ENCODE data around the gene ADIPOR1. TPM values are rescaled to one million over a fixed set of nuclear protein-coding genes. Genes with fewer than 3 reads are reported as not detected.

The ADIPOR1 gene
- polyA plus RNA-seq, 1 of the 3 experiments (the other 2 are of a cell fraction), result 82.2 TPM

GRCh38 chr1:202959276-202959620, 1.1 kb upstream of the ADIPOR1 start:
- Histone ChIP-seq H3K4me2 (peak overlapping the region; percentile 71; the same call in 1 of the 2 replicates), H2AFZ (ENCODE audit: low read depth) (no peak overlapping the region), H3K4me1 (ENCODE audit: control insufficient read depth in 1 of 2, insufficient read depth in 2 of 2, low read depth in 1 of 2, low read length in 1 of 2) (peaks cover 16 to 17% of the 10 kb centered on the region in 2 experiments), H3K4me3 (ENCODE audit: low read depth in 2 of 2, low read length in 1 of 2) (no peak overlapping the region), H3K9ac (no peak overlapping the region), H3K27ac (ENCODE audit: low read depth in 2 of 2, low read length in 1 of 2) (no peak overlapping the region), H4K20me1 (ENCODE audit: insufficient read depth) (peaks cover 20% of the 10 kb centered on the region), H3K9me3 (no peaks in the 10 kb centered on the region), H3K79me2 (ENCODE audit: insufficient read depth) (peaks cover 37% of the 10 kb centered on the region), H3K9me2 (no peaks in the 10 kb centered on the region), H3K36me3 (replicated peaks in 1 of 2; ENCODE audit: control insufficient read depth in 1 of 2, insufficient read depth in 2 of 2, low read length in 1 of 2) (peaks cover 0 to 33% of the 10 kb centered on the region in 2 experiments), H3F3A (replicated peaks; ENCODE audit: insufficient read depth) (peaks cover 11% of the 10 kb centered on the region), H3K27me3 (ENCODE audit: insufficient read depth) (no peaks in the 10 kb centered on the region)
- no peak for DNase-seq
- ChIA-PET CTCF (interaction anchor here (1.4 kb wide), 1 partner anchor 41 kb away, joined by 5 read pairs; no protein-coding TSS in a partner anchor), POLR2A (no interaction called here)
- peak; percentile 63; the same call in 1 of the 2 replicates for TF ChIP-seq FOSL2 (IDR thresholded peaks at IDR 0.05; ENCODE audit: borderline replicate concordance, low read depth)
- TF ChIP-seq JUND (IDR thresholded peaks at IDR 0.05), result peak; percentile 38
- no peak for TF ChIP-seq YY1 (IDR thresholded peaks at IDR 0.05; ENCODE audit: low read depth)
- TF ChIP-seq MAX (IDR thresholded peaks at IDR 0.05; ENCODE audit: low read depth), result 0 out of 2 replicates have a peak, but pooled peaks have one; percentile 30
- 0% methylated on average over 1 of the region's 1 CpG for WGBS (ENCODE audit: low lambda C conversion rate)

GRCh38 chr1:202958544-202959275, 598 bp upstream of the ADIPOR1 start:
- 3% methylated on average over 10 of the region's 10 CpGs for WGBS (ENCODE audit: low lambda C conversion rate)
- Histone ChIP-seq H2AFZ (ENCODE audit: low read depth) (peak overlapping the region; percentile 84), H3K36me3 (replicated peaks in 1 of 2; ENCODE audit: control insufficient read depth in 1 of 2, insufficient read depth in 2 of 2, low read length in 1 of 2) (peaks cover 0 to 33% of the 10 kb centered on the region in 2 experiments), H3K9me3 (no peaks in the 10 kb centered on the region), H3K4me2 (peak overlapping the region; percentile 71), H3K9me2 (no peaks in the 10 kb centered on the region), H3F3A (replicated peaks; ENCODE audit: insufficient read depth) (peaks cover 11% of the 10 kb centered on the region), H3K79me2 (ENCODE audit: insufficient read depth) (peaks cover 42% of the 10 kb centered on the region), H3K4me1 (ENCODE audit: control insufficient read depth in 1 of 2, insufficient read depth in 2 of 2, low read depth in 1 of 2, low read length in 1 of 2) (peaks cover 16 to 17% of the 10 kb centered on the region in 2 experiments), H4K20me1 (ENCODE audit: insufficient read depth) (peaks cover 25% of the 10 kb centered on the region), H3K4me3 (ENCODE audit: low read depth in 2 of 2, low read length in 1 of 2) (peak overlapping the region; percentile 91 to 96), H3K27me3 (ENCODE audit: insufficient read depth) (no peaks in the 10 kb centered on the region), H3K9ac (peak overlapping the region; percentile 89; the same call in 1 of the 2 replicates), H3K27ac (ENCODE audit: low read depth in 2 of 2, low read length in 1 of 2) (peak overlapping the region; percentile 3 to 5; a peak in 2 of 4 replicates)
- ChIA-PET CTCF (no interaction called here), POLR2A (no interaction called here)
- peak; percentile 40 for DNase-seq
- TF ChIP-seq POLR2AphosphoS5 (IDR thresholded peaks at IDR 0.05; ENCODE audit: low read depth, low read length), result no peak
- TF ChIP-seq TEAD4 (IDR thresholded peaks at IDR 0.05; ENCODE audit: borderline replicate concordance, insufficient read depth), result no peak
- TF ChIP-seq FOSL2 (IDR thresholded peaks at IDR 0.05; ENCODE audit: borderline replicate concordance, low read depth), result no peak
- TF ChIP-seq RXRA (IDR thresholded peaks at IDR 0.05; ENCODE audit: borderline replicate concordance, low read depth), result no peak
- TF ChIP-seq GATA2 (CRISPR knock-in tag; IDR thresholded peaks at IDR 0.05), result 0 out of 2 replicates have a peak, but pooled peaks have one; percentile 19
- no peak for TF ChIP-seq USF1 (IDR thresholded peaks at IDR 0.05; ENCODE audit: borderline replicate concordance, low read depth)
- no peak for TF ChIP-seq FOXJ3 (CRISPR knock-in tag; IDR thresholded peaks at IDR 0.05)
- no peak for TF ChIP-seq EZH2phosphoT487 (IDR thresholded peaks at IDR 0.05; ENCODE audit: borderline replicate concordance, low read depth)

All from SK-N-SH (cell line).